ES-I3 (cell line): ENCODE data around the gene GIMAP1.

Experiments used
- H3K36me3 ChIP-seq: 2 replicates; pipeline ENCODE4 v1.6.1; 2013; ENCODE audit warnings: mild to moderate bottlenecking, low read length, control low read depth, moderate library complexity; ENCODE audit not compliant: insufficient read depth
- H3K4me1 ChIP-seq: 2 replicates; pipeline ENCODE4 v1.6.1; 2013; ENCODE audit warnings: mild to moderate bottlenecking, control low read depth, low read length; ENCODE audit not compliant: insufficient read depth
- H3K9ac ChIP-seq: 2 replicates; pipeline ENCODE4 v1.6.1; 2013; ENCODE audit warnings: low read depth, mild to moderate bottlenecking, low read length, moderate library complexity
- H3K9me3 ChIP-seq: 2 replicates; pipeline ENCODE4 v1.6.1; 2013; ENCODE audit warnings: mild to moderate bottlenecking, low read length, moderate library complexity; ENCODE audit not compliant: control insufficient read depth, insufficient read depth

GIMAP1 gene

DNA sequence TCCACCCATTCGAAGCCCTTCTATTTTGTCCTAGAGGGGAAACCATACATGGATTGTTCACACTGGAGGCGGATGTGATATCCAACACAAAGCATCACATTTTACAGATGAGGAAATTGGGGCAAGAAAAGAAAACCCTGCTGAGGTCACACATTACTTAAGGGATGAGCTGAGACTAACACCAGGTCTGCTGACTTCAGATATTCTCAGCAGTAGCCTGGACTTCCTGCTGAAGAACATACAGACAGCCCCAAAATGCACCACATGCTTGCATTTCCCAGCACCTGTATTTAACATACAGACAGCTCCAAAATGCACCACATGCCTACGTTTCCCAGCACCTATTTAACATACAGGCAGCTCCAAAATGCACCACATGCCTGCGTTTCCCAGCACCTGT lies 32.0 kb downstream of the GIMAP1 start:
- no peaks in the 10 kb centered on the region for H3K36me3 ChIP-seq
- H3K4me1 ChIP-seq: no peaks in the 10 kb centered on the region
- H3K9me3 ChIP-seq: no peaks in the 10 kb centered on the region
- H3K9ac ChIP-seq: no peak overlapping the region

- Histone ChIP-seq H3K9me3 (no peaks in the 10 kb centered on the region), H3K4me1 (no peaks in the 10 kb centered on the region), H3K9ac (no peak overlapping the region), H3K36me3 (no peaks in the 10 kb centered on the region)
Observed at GRCh38 chr7:150751702-150752101, 35.3 kb downstream of the GIMAP1 start.

DNA sequence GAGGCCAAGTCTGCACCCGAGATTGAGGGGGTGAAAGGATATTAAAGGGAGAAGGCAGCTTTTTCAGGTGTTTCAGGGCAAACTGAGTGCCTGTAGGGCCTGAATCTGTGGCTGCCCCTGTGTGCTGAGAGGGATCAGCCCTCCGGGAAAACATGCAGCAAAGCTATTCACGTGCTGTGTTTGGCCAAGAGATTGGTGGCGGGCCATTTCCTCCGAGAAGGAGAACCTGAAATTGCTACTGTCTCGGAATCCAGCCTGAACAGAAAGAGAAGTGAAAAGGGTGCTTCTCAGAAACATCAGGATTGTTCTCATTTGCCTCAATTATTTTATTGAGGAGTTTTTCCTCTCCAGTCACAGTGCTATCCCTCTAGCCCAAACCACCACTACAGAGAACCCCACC lies 36.8 kb downstream of the GIMAP1 start:
- Histone ChIP-seq H3K9me3 (no peaks in the 10 kb centered on the region), H3K36me3 (no peaks in the 10 kb centered on the region), H3K9ac (no peak overlapping the region), H3K4me1 (no peaks in the 10 kb centered on the region)

- H3K4me1 ChIP-seq: no peaks in the 10 kb centered on the region
- no peak overlapping the region for H3K9ac ChIP-seq
- H3K36me3 ChIP-seq: no peaks in the 10 kb centered on the region
- H3K9me3 ChIP-seq: no peaks in the 10 kb centered on the region
Observed at GRCh38 chr7:150753826-150754603, 37.6 kb downstream of the GIMAP1 start.

- Histone ChIP-seq H3K9ac (no peak overlapping the region), H3K4me1 (no peaks in the 10 kb centered on the region), H3K9me3 (no peaks in the 10 kb centered on the region), H3K36me3 (no peaks in the 10 kb centered on the region)
Observed at GRCh38 chr7:150754951-150755350, 38.5 kb downstream of the GIMAP1 start.

- Histone ChIP-seq H3K36me3 (no peaks in the 10 kb centered on the region), H3K9me3 (no peaks in the 10 kb centered on the region), H3K4me1 (no peaks in the 10 kb centered on the region), H3K9ac (no peak overlapping the region)
Observed at GRCh38 chr7:150755473-150756099, 39.2 kb downstream of the GIMAP1 start.

GRCh38 chr7:150756166-150756565 lies 39.8 kb downstream of the GIMAP1 start:
- no peak overlapping the region for H3K9ac ChIP-seq

DNA sequence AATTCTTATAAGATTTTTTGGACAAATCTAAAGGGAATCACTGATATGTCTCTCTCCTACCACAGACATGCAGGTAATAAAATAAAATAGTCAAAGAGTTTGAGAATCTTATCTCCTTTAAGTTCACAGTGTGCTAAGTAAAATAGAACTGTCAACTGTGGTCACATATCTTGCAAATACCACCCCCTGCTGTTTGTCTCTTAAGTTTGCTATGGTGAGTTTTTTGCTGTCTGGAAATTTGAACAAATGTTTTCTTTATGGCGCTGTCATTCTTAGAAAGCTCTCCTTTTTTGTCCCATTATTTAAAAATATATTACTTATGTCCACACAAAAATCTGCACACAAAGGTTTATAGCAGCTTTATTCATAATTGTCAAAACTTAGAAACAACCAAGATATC lies 40.4 kb downstream of the GIMAP1 start:
- H3K36me3 ChIP-seq: no peaks in the 10 kb centered on the region
- H3K4me1 ChIP-seq: no peaks in the 10 kb centered on the region
- H3K9me3 ChIP-seq: no peaks in the 10 kb centered on the region
- H3K9ac ChIP-seq: no peak overlapping the region

More at GRCh38 chr7:150756166-150756565, 39.8 kb downstream of the GIMAP1 start:
- H3K36me3 ChIP-seq: no peaks in the 10 kb centered on the region
- no peaks in the 10 kb centered on the region for H3K4me1 ChIP-seq
- no peaks in the 10 kb centered on the region for H3K9me3 ChIP-seq

DNA sequence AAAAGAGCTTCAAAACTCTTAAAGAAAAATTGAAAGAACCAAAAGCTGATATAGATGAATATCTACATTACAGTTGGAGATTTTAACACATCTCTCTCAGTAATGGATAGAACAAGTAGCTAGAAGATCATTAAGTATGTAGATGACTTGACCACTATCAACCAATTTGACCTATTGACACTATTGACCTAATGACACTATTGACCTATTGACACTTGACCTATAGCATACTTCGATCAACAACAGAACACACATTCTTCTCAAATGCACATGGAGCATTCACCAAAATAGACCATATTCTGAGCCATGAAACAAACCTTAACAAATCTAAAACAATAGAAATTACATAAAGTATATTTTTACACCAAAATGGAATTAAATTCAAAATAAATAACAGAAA lies 43.1 kb downstream of the GIMAP1 start:
- Histone ChIP-seq H3K36me3 (no peaks in the 10 kb centered on the region), H3K4me1 (no peaks in the 10 kb centered on the region), H3K9me3 (no peaks in the 10 kb centered on the region), H3K9ac (no peak overlapping the region)

DNA sequence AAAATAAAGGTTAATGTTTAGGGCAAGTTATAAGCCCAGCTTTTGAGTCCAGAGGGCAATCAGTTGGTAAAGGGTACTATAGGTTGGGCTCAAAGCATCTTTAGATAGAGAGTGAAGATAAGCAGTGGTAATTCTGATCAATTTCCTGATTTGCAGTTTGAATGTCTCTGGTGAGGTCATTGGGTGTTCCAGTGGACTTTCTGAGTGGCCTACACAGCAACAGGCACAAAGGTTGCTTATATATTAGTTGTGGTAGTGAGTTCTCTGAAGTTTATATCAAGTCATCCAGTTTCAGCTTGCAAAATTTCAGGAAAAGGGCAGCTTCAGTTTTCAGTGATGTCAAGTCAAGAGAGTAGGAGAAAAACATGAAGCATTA lies 49.9 kb downstream of the GIMAP1 start:
- no peaks in the 10 kb centered on the region for H3K36me3 ChIP-seq
- no peak overlapping the region for H3K9ac ChIP-seq
- H3K4me1 ChIP-seq: no peaks in the 10 kb centered on the region
- H3K9me3 ChIP-seq: no peaks in the 10 kb centered on the region

- no peaks in the 10 kb centered on the region for H3K36me3 ChIP-seq
- no peaks in the 10 kb centered on the region for H3K9me3 ChIP-seq
- no peak overlapping the region for H3K9ac ChIP-seq
- no peaks in the 10 kb centered on the region for H3K4me1 ChIP-seq
Observed at GRCh38 chr7:150769768-150770167, 53.4 kb downstream of the GIMAP1 start.
